Kidney (tissue), 14 donors: ENCODE measurements around the gene SH3RF3. TPM values are rescaled to one million over a fixed set of nuclear protein-coding genes. Genes with fewer than 3 reads are reported as not detected.
A peak's percentile ranks its signal among the peaks of the same experiment; 100 is the strongest.

Source experiments
- DNase-seq, 5 donors: peaks; one replicate each; pipeline ENCODE4 v3.0.0-alpha.2; 2013 to 2020
- FAIRE-seq: peaks from 2 replicates; lab custom pipeline; 2012; peaks lifted over from hg19 to GRCh38; lab: Jason Lieb, UNC
- H3K27ac ChIP-seq, 2 donors: one replicate each; pipeline ENCODE4 v1.7.0; 2013; ENCODE audit warnings: low read depth in 2 of 2, low read length in 2 of 2, inconsistent platforms in 1 of 2
- H3K27me3 ChIP-seq: one replicate; pipeline ENCODE4 v1.7.1; 2013; ENCODE audit warnings: low read length, inconsistent platforms; ENCODE audit not compliant: control insufficient read depth, insufficient read depth
- H3K36me3 ChIP-seq, 3 donors: one replicate each; pipeline versions ENCODE4 v1.7.0 to v1.7.1; 2013; ENCODE audit warnings: low read length in 3 of 3, control low read depth in 1 of 3, inconsistent platforms in 1 of 3; ENCODE audit not compliant: insufficient read depth in 3 of 3, control insufficient read depth in 2 of 3
- H3K4me1 ChIP-seq, 3 donors: one replicate each; pipeline versions ENCODE4 v1.7.0 to v1.7.1; 2013; ENCODE audit warnings: low read length in 3 of 3, inconsistent platforms in 1 of 3, low read depth in 1 of 3; ENCODE audit not compliant: control insufficient read depth in 2 of 3, insufficient read depth in 2 of 3
- H3K4me3 ChIP-seq, 3 donors: one replicate each; pipeline versions ENCODE4 v1.7.0 to v1.8.1; 2013; ENCODE audit warnings: low read length in 3 of 3, control low read depth in 1 of 3, inconsistent platforms in 1 of 3
- H3K9ac ChIP-seq, 3 donors: one replicate each; pipeline versions ENCODE4 v1.7.0 to v1.7.1; 2013; ENCODE audit warnings: low read length in 3 of 3, control low read depth in 1 of 3, inconsistent platforms in 1 of 3
- H3K9me3 ChIP-seq, 3 donors: one replicate each; pipeline versions ENCODE4 v1.7.0 to v1.7.1; 2013; ENCODE audit warnings: low read length in 3 of 3, control low read depth in 1 of 3, inconsistent platforms in 1 of 3; ENCODE audit not compliant: control insufficient read depth in 2 of 3, insufficient read depth in 1 of 3
- CTCF ChIP-seq: IDR thresholded peaks from 3 replicates; pipeline ENCODE4 v1.5.1; 2012; ENCODE audit warnings: mild to moderate bottlenecking, moderate library complexity, borderline replicate concordance; ENCODE audit not compliant: insufficient read depth; ENCODE audit errors: extremely low read depth
- intact Hi-C: fragments of 100-400 bp; cut with DNase I; formaldehyde crosslinking; loops from one replicate; pipeline ENCODE4 v1.11.1; 2022
- polyA plus RNA-seq: library from polyadenylated mRNA; stranded (reverse); fragments of 350-450 nt; fragmentation: Illumina TruSeq; extraction: RNeasy Lipid Tissue Mini Kit (QIAGEN cat#74804); gene quantifications from one replicate; pipeline ENCODE4 v1.2.3, GENCODE V29; 2014; ENCODE audit warnings: low read depth, low replicate concordance; ENCODE audit not compliant: insufficient read depth
- total RNA-seq: library from RNA; stranded (reverse); fragmentation: NEBNext Ultra II Directional; extraction: Animal tissue kit (Norgen Biotek cat#: 25700); gene quantifications from one replicate; pipeline ENCODE4 v1.2.1, GENCODE V29; 2021
- donor health status: control.
- donor health status: control.
- donor health status: control.
- donor health status: control.
- donor health status: control.
- donor health status: DM: yes; HTN: yes; CAD: no.
- donor health status: Normal renal cell carcinoma (clear cell type).

The SH3RF3 gene
- total and polyA plus RNA-seq, 2 donors from 2014 or later, result 1.7 to 10.7 TPM

GRCh38 chr2:109498906-109499305, 369.9 kb downstream of the SH3RF3 start:
- Histone ChIP-seq H3K4me3 (no peak overlapping the region), H3K27ac (no peak overlapping the region), H3K27me3 (no peaks in the 10 kb centered on the region), H3K4me1 (peaks cover 0 to 7% (median 0%) of the 10 kb centered on the region in 3 donors), H3K9me3 (no peaks in the 10 kb centered on the region), H3K9ac (no peak overlapping the region), H3K36me3 (no peaks in the 10 kb centered on the region)
- intact Hi-C loops, result no loop called here
- DNase-seq, result no peak
- TF ChIP-seq CTCF, result no peak
- no peak for FAIRE-seq

- Histone ChIP-seq H3K9me3 (no peaks in the 10 kb centered on the region), H3K9ac (no peak overlapping the region), H3K27ac (no peak overlapping the region), H3K4me3 (no peak overlapping the region), H3K27me3 (no peaks in the 10 kb centered on the region), H3K4me1 (peaks cover 0 to 7% (median 0%) of the 10 kb centered on the region in 3 donors), H3K36me3 (no peaks in the 10 kb centered on the region)
- intact Hi-C loops, result no loop called here
- DNase-seq, result peak in 2 of 5 donors; percentile 34 to 61
- FAIRE-seq, result no peak
- TF ChIP-seq CTCF, result no peak
These were observed 370.6 kb downstream of the SH3RF3 start for GRCh38 chr2:109499566-109499965.

DNA sequence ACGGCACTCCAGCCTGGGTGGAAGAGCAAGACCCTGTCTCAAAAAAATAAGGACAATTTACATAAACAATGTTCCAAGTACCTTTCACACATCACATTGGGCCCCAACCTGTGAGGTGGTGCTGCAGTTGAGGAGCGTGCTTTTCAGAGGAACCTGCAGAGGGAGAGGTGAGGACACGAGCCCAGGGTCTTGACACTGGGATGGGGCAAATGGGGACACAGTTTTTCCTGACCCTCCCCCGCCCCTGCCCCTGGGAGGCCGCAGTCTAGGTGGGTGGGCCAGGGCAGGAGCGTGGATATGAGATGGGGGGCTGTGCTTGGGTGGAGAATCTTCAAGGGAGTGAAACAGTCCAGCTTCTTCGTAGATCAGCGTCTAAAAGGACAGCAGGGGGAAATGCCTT, 371.9 kb downstream of the SH3RF3 start:
- intact Hi-C loops, result no loop called here
- Histone ChIP-seq H3K4me1 (peaks cover 0 to 7% (median 0%) of the 10 kb centered on the region in 3 donors), H3K27me3 (no peaks in the 10 kb centered on the region), H3K9me3 (no peaks in the 10 kb centered on the region), H3K9ac (no peak overlapping the region), H3K4me3 (no peak overlapping the region), H3K36me3 (no peaks in the 10 kb centered on the region), H3K27ac (no peak overlapping the region)
- TF ChIP-seq CTCF, result no peak
- DNase-seq (no peak), FAIRE-seq (no peak)

DNA sequence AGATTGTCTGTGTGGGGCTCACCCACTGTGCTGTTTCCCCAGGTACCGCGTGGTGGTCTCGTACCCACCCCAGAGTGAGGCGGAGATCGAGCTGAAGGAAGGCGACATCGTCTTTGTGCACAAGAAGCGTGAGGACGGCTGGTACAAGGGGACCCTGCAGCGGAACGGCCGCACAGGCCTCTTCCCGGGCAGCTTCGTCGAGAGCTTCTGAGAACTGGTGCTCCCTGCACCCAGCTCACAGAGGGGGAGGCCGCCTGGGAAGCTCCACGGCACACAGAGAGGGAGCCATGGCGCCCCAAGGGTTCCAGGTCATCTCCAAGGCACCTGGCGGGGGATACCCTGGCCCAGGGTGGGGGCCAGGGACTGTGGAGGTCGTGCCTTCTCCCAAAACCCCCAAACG, 372.5 kb downstream of the SH3RF3 start:
- intact Hi-C loops, result no loop called here
- DNase-seq (no peak), FAIRE-seq (no peak)
- H3K27ac ChIP-seq, result no peak overlapping the region
- no peak overlapping the region for H3K4me3 ChIP-seq
- H3K27me3 ChIP-seq, result no peaks in the 10 kb centered on the region
- H3K9me3 ChIP-seq, result no peaks in the 10 kb centered on the region
- H3K36me3 ChIP-seq, result no peaks in the 10 kb centered on the region
- H3K9ac ChIP-seq, result no peak overlapping the region
- peaks cover 0 to 7% (median 0%) of the 10 kb centered on the region in 3 donors for H3K4me1 ChIP-seq
- TF ChIP-seq CTCF, result no peak
